Measurements from ENCODE around the gene RNF183. TPM values are rescaled to one million over a fixed set of nuclear protein-coding genes. Genes with fewer than 3 reads are reported as not detected.

The RNF183 gene
- polyA plus RNA-seq, 1 of the 3 experiments (the other 2 are of a cell fraction): not detected

DNA sequence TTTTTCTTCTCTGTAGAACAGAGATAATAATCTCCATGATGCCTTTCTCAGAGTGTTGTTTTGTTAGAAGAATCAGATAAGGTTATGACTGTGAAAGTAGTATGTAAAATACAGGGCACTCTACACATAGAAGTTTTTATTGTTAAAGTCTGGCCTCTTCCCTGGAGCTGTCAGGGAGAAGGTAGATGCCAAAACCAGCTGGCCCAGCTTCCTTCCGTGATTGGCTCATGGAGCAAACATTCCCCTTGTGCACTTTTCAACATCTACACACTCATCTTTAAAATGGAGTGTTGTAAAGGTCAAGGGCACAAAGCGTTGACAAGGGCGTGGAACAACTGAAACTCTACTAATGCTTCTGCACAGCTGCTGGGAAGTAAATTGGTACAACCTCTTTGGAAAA lies 7.4 kb upstream of the RNF183 start (continued):
- TF ChIP-seq GATA2 (CRISPR knock-in tag; IDR thresholded peaks at IDR 0.05): no peak
- no peak for TF ChIP-seq MEF2A (IDR thresholded peaks at IDR 0.05; ENCODE audit: borderline replicate concordance, low read depth)

DNA sequence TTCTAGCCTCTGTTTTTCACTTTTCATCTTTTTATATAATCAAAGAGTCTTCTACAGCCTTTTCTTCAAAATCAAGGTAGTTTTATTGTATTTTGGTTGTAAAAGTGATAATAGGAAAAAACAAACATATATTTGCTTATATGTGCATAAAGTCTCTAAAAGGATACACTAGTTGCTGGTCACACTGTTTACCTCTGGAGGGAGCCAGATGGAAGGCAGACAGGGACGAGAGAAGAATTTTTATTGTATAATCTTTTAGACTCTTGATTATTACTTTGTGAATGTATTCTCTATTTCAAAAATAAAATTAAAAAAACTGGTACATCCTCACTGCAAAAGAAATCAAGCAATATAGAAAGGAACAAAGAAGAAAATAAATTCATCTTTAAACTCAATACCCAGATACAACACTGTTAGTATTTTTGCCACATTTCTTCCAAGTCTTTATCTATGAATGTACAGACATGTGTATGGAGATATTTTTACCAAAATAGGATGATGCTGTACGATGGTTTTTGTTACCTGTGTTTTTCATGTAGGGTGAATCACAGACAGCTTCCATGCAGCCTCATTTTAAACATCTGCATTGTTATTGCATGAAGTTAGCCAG lies 6.1 kb upstream of the RNF183 start:
- DNase-seq: peak; percentile 69
- TF ChIP-seq, protein P1, sequence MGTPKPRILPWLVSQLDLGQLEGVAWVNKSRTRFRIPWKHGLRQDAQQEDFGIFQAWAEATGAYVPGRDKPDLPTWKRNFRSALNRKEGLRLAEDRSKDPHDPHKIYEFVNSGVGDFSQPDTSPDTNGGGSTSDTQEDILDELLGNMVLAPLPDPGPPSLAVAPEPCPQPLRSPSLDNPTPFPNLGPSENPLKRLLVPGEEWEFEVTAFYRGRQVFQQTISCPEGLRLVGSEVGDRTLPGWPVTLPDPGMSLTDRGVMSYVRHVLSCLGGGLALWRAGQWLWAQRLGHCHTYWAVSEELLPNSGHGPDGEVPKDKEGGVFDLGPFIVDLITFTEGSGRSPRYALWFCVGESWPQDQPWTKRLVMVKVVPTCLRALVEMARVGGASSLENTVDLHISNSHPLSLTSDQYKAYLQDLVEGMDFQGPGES (IDR thresholded peaks at IDR 0.05; ENCODE audit: low read depth, low read length): no peak
- TF ChIP-seq RFX5 (IDR thresholded peaks at IDR 0.05; ENCODE audit: low read length) (0 out of 2 replicates have a peak, but pooled peaks have one; percentile 42), TCF12 (IDR thresholded peaks at IDR 0.05) (no peak), FOSL2 (IDR thresholded peaks at IDR 0.05; ENCODE audit: borderline replicate concordance, low read depth) (no peak), MEF2A (IDR thresholded peaks at IDR 0.05; ENCODE audit: borderline replicate concordance, low read depth) (no peak), RAD21 (IDR thresholded peaks at IDR 0.05; ENCODE audit: low read length) (peak; percentile 95), SMC3 (IDR thresholded peaks at IDR 0.05; ENCODE audit: low read depth, low read length) (peak; percentile 78)
- TF ChIP-seq, protein P2, sequence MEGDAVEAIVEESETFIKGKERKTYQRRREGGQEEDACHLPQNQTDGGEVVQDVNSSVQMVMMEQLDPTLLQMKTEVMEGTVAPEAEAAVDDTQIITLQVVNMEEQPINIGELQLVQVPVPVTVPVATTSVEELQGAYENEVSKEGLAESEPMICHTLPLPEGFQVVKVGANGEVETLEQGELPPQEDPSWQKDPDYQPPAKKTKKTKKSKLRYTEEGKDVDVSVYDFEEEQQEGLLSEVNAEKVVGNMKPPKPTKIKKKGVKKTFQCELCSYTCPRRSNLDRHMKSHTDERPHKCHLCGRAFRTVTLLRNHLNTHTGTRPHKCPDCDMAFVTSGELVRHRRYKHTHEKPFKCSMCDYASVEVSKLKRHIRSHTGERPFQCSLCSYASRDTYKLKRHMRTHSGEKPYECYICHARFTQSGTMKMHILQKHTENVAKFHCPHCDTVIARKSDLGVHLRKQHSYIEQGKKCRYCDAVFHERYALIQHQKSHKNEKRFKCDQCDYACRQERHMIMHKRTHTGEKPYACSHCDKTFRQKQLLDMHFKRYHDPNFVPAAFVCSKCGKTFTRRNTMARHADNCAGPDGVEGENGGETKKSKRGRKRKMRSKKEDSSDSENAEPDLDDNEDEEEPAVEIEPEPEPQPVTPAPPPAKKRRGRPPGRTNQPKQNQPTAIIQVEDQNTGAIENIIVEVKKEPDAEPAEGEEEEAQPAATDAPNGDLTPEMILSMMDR (IDR thresholded peaks at IDR 0.05): peak; percentile 85
- TF ChIP-seq, protein P3, sequence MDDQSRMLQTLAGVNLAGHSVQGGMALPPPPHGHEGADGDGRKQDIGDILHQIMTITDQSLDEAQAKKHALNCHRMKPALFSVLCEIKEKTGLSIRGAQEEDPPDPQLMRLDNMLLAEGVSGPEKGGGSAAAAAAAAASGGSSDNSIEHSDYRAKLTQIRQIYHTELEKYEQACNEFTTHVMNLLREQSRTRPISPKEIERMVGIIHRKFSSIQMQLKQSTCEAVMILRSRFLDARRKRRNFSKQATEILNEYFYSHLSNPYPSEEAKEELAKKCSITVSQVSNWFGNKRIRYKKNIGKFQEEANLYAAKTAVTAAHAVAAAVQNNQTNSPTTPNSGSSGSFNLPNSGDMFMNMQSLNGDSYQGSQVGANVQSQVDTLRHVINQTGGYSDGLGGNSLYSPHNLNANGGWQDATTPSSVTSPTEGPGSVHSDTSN (IDR thresholded peaks at IDR 0.05): no peak
- H3K4me3 ChIP-seq (ENCODE audit: low read depth in 2 of 2, low read length in 1 of 2): no peak overlapping the region; a peak in 1 of 4 replicates
- H3F3A ChIP-seq (replicated peaks; ENCODE audit: insufficient read depth): peaks cover 3% of the 10 kb centered on the region
- H2AFZ ChIP-seq (ENCODE audit: low read depth): no peak overlapping the region
- H3K4me2 ChIP-seq: no peak overlapping the region
- H3K36me3 ChIP-seq (replicated peaks in 1 of 2; ENCODE audit: control insufficient read depth in 1 of 2, insufficient read depth in 2 of 2, low read length in 1 of 2): no peaks in the 10 kb centered on the region
- CTCF ChIA-PET: interaction anchor here (0.7 to 3.0 kb wide), 25 partner anchors 8 to 349 kb away, joined by 3 to 22 read pairs (median 5); partner anchors contain the start of genes ALAD, C9orf43, POLE3 and WDR31
- H3K9ac ChIP-seq: no peak overlapping the region
- POLR2A ChIA-PET: no interaction called here
- H4K20me1 ChIP-seq (ENCODE audit: insufficient read depth): no peaks in the 10 kb centered on the region
- no peaks in the 10 kb centered on the region for H3K9me3 ChIP-seq
- H3K4me1 ChIP-seq (ENCODE audit: control insufficient read depth in 1 of 2, insufficient read depth in 2 of 2, low read depth in 1 of 2, low read length in 1 of 2): peaks cover 0 to 3% of the 10 kb centered on the region in 2 experiments; a peak in 1 of 4 replicates
- no peaks in the 10 kb centered on the region for H3K27me3 ChIP-seq (ENCODE audit: insufficient read depth)
- no peaks in the 10 kb centered on the region for H3K79me2 ChIP-seq (ENCODE audit: insufficient read depth)
- H3K27ac ChIP-seq (ENCODE audit: low read depth in 2 of 2, low read length in 1 of 2): no peak overlapping the region
- WGBS (ENCODE audit: low lambda C conversion rate): 3% methylated on average over 2 of the region's 2 CpGs
- H3K9me2 ChIP-seq: no peaks in the 10 kb centered on the region

All from SK-N-SH (cell line).